ENCODE data around the gene PTPRN. TPM values are rescaled to one million over a fixed set of nuclear protein-coding genes. Genes with fewer than 3 reads are reported as not detected.

Gene PTPRN
- total RNA-seq, 2 experiments from 2014 or later: not detected

GRCh38 chr2:219243291-219243761, 65.9 kb downstream of the PTPRN start:
- intact Hi-C loops (cut with DNase I, micrococcal nuclease): no loop called here
- H3K4me1 ChIP-seq (ENCODE audit: insufficient read depth, low read length): peaks cover 42% of the 10 kb centered on the region
- Mint-ChIP-seq H3K36me3 (ENCODE audit: low read depth) (peaks cover 27% of the 10 kb centered on the region), H3K27me3 (no peaks in the 10 kb centered on the region), H3K4me3 (peak overlapping the region; percentile 76), H3K27ac (peak overlapping the region; percentile 96), H3K9me3 (no peaks in the 10 kb centered on the region), H3K4me1 (ENCODE audit: low read depth) (peaks cover 54% of the 10 kb centered on the region)
- no peaks in the 10 kb centered on the region for H3K9me3 ChIP-seq (ENCODE audit: control insufficient read depth in 1 of 2, insufficient read depth in 1 of 2, low read length in 2 of 2)
- H3K27ac ChIP-seq (ENCODE audit: low read depth in 1 of 2, low read length in 2 of 2): no peak overlapping the region
- peak in 2 of 14 experiments; percentile 29 to 47 for DNase-seq
- POLR2A ChIA-PET: interaction anchor here (3.4 kb wide), 1 partner anchor 11 kb away, joined by 68 read pairs; the partner anchor contains the start of genes TUBA4A and TUBA4B
- no peak for ATAC-seq (ENCODE audit: poor library complexity)
- TF ChIP-seq CTCF (IDR thresholded peaks at IDR 0.05): no peak
- H3K4me3 ChIP-seq (ENCODE audit: low read length): no peak overlapping the region
- H3K27me3 ChIP-seq (ENCODE audit: control insufficient read depth in 1 of 2, insufficient read depth in 2 of 2, low read length in 2 of 2): no peaks in the 10 kb centered on the region
- H3K36me3 ChIP-seq (ENCODE audit: insufficient read depth, low read length): peaks cover 7% of the 10 kb centered on the region
- CTCF ChIA-PET: no interaction called here

Small RNA genes within 50 kb of the gene (microRNA-seq; reads per million reads assigned to microRNA genes)
- not detected for gene MIR153-1 (ENCODE audit: borderline microRNAs expressed, borderline replicate concordance)

Other genes with a start within 250 kb of the PTPRN start
- not detected for gene IHH, start 248.5 kb downstream of the PTPRN start, total RNA-seq
- 1 to 10 TPM; 7.2 to 8.5 TPM for gene NHEJ1, start 148.6 kb downstream of the PTPRN start, total RNA-seq
- under 1 TPM; 0.36 to 0.96 TPM for gene SLC23A3, start 139.4 kb downstream of the PTPRN start, total RNA-seq
- 10 to 100 TPM; 42.3 to 43.4 TPM for gene CNPPD1, start 132.5 kb downstream of the PTPRN start, total RNA-seq
- 10 to 100 TPM; 82.3 to 83.2 TPM for gene RETREG2, start 131.1 kb downstream of the PTPRN start, total RNA-seq
- 10 to 100 TPM; 65.9 to 67.4 TPM for gene ZFAND2B, start 102.6 kb downstream of the PTPRN start, total RNA-seq
- 1 to 10 TPM; 2.6 to 3.1 TPM for gene ABCB6, start 90.4 kb downstream of the PTPRN start, total RNA-seq
- gene ATG9A, start 79.8 kb downstream of the PTPRN start, total RNA-seq: 100 to 1,000 TPM; 105 to 106 TPM
- gene ANKZF1, start 79.6 kb downstream of the PTPRN start, total RNA-seq: 100 to 1,000 TPM; 128 to 135 TPM
- 1 to 10 TPM; 2.4 to 3.0 TPM for gene GLB1L, start 64.0 kb downstream of the PTPRN start, total RNA-seq
- 10 to 100 TPM; 11.2 to 14.1 TPM for gene STK16, start 63.9 kb downstream of the PTPRN start, total RNA-seq
- not detected for gene TUBA4B, start 56.2 kb downstream of the PTPRN start, total RNA-seq
- 100 to 1,000 TPM; 183 to 185 TPM for gene TUBA4A, start 55.5 kb downstream of the PTPRN start, total RNA-seq
- 100 to 1,000 TPM; 151 to 161 TPM for gene DNAJB2, start 30.0 kb downstream of the PTPRN start, total RNA-seq
- gene RESP18, start 23.3 kb upstream of the PTPRN start, total RNA-seq: not detected
- gene DNPEP, start 78.5 kb upstream of the PTPRN start, total RNA-seq: 10 to 100 TPM; 99.0 to 99.9 TPM
- gene DES, start 109.0 kb upstream of the PTPRN start, total RNA-seq: not detected
- gene SPEG, start 125.4 kb upstream of the PTPRN start, total RNA-seq: 10 to 100 TPM; 15.3 to 17.7 TPM
- 10 to 100 TPM; 13.3 to 14.4 TPM for gene GMPPA, start 189.5 kb upstream of the PTPRN start, total RNA-seq
- gene ASIC4, start 205.1 kb upstream of the PTPRN start, total RNA-seq: under 1 TPM; 0.08 to 0.17 TPM
- gene CHPF, start 234.4 kb upstream of the PTPRN start, total RNA-seq: 1 to 10 TPM; 6.5 to 7.1 TPM
- under 1 TPM; 0.47 to 0.91 TPM for gene TMEM198, start 234.6 kb upstream of the PTPRN start, total RNA-seq

Data from CD4-positive, alpha-beta T cell (primary cell).